ENCODE results near the gene ABHD17A. TPM values are rescaled to one million over a fixed set of nuclear protein-coding genes. Genes with fewer than 3 reads are reported as not detected.

ABHD17A gene
- total and polyA plus RNA-seq, 9 of the 15 experiments (the other 6 are each of a cell fraction or from before 2014, with no cell fraction given) = 0.04 to 135 (median 21.8) TPM; not detected in 1

GRCh38 chr19:1848399-1849131 lies 36.7 kb downstream of the ABHD17A start, which contains the start of gene REXO1 (continued):
- TF ChIP-seq CEBPZ (IDR thresholded peaks at IDR 0.05; ENCODE audit: borderline replicate concordance, low read depth, low read length) (no peak), ZNF518B (CRISPR knock-in tag; IDR thresholded peaks at IDR 0.05) (no peak), NR0B1 (IDR thresholded peaks at IDR 0.05; ENCODE audit: partially characterized antibody) (no peak), STAT5A (IDR thresholded peaks at IDR 0.05; ENCODE audit: borderline replicate concordance, low read length) (no peak), CREM (IDR thresholded peaks at IDR 0.05; ENCODE audit: low read depth) (no peak; the same call in 1 of the 2 replicates), TFAM (CRISPR knock-in tag; conservative IDR thresholded peaks at IDR 0.05) (no peak), ZNF318 (IDR thresholded peaks at IDR 0.05; ENCODE audit: borderline replicate concordance in 1 of 2, low read depth in 1 of 2) (no peak), ZC3H8 (IDR thresholded peaks at IDR 0.05) (no peak), MAFG (tag; conservative IDR thresholded peaks at IDR 0.05) (no peak), TCFL5 (CRISPR knock-in tag; conservative IDR thresholded peaks at IDR 0.05) (no peak)

Measured in K562 (cell line).